Stimulated activated CD8-positive, alpha-beta memory T cell treated with anti-CD3 and anti-CD28 coated beads, Interleukin-12 subunit alpha, Interleukin-12 subunit beta, amount 100 ng/mL, for 4 hours (primary cell): ENCODE data around the gene HOTAIR.

Experiments
- DNase-seq: peaks from one replicate; pipeline ENCODE4 v3.0.0-alpha.2; 2020; ENCODE audit warnings: low read depth

Gene HOTAIR

DNA sequence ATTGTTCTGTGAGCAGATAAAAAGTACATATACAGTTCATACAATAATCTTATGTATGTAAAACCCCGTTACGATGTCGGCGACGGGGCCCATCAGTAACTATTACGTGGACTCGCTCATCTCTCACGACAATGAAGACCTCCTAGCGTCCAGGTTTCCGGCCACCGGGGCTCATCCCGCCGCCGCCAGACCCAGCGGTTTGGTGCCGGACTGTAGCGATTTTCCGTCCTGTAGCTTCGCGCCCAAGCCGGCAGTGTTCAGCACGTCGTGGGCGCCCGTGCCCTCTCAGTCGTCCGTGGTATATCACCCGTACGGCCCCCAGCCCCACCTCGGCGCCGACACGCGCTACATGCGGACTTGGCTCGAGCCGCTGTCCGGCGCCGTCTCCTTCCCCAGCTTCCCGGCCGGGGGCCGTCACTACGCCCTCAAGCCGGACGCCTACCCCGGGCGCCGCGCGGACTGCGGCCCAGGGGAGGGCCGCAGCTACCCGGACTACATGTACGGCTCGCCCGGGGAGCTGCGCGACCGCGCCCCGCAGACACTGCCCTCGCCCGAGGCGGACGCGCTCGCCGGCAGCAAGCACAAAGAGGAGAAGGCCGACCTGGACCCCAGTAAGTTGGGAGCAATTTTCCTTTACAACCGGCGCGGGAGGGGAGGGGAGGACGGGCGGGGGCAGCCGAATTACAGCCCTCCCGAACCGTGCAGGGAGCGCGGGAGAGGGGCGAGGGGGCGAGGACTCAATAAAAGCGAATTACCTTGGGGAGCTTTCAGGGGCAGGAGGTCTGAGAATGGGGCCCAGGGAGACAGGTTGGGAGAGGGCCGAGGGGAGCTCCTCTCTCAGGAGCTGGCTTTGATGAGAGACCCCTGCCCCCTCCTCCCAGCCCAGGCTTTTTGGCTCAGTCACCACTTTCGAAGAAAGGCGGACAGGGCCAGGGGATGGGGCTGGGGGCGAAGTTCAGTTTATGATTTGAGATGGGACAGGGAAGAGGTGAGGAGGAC, 25.7 kb upstream of the HOTAIR start, which contains the start of gene HOXC9:
Gene HOXC9, plus strand, starts transcription at position 46 of the 999 bp plus-strand sequence. Its CDS starts 28 bp downstream, at position 74.
- no peak for DNase-seq

DNA sequence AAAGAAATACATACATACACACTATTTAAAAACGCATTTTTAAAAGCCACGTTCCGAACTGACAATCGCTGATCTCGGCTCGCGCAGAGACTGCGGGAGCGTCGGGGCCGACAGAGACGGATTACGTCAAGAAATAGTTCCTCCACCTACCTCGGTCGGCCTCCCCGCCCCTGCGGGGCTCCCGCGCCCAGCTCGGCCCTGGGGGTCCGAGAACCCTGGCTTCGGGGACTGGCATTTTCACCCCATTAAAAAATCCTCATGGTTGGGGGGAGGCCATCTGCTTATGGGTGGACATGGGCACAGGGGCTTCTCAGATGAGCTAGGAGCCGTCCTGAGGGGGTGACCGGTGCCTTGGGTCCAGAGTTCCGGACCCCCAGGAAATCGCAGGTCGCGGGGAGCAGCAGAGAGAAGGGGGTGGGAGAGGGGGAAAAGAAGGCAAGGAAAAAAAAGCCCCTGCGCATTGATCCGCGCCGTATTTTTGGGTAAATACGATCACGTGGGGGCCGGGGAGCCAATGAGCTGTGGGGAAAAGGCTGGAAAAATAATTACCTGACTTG, 24.9 kb upstream of the HOTAIR start:
- DNase-seq: no peak

DNA sequence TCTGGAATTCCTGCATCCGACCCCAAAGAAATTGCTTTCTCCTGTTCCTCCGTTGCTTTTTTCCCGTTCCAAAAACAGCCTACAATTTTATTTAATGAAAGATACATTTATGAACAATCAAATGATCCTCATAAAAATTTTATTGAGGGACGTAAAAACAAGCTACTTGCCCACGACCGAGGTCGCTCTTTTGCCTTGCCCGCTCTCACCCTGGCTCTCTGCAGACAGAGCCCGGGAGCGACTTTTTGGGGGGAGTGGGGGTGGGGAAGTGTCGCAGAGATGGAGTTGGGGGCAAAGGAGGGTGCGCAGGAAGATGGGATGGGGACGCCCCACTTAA, 24.1 kb upstream of the HOTAIR start:
- DNase-seq: no peak

DNA sequence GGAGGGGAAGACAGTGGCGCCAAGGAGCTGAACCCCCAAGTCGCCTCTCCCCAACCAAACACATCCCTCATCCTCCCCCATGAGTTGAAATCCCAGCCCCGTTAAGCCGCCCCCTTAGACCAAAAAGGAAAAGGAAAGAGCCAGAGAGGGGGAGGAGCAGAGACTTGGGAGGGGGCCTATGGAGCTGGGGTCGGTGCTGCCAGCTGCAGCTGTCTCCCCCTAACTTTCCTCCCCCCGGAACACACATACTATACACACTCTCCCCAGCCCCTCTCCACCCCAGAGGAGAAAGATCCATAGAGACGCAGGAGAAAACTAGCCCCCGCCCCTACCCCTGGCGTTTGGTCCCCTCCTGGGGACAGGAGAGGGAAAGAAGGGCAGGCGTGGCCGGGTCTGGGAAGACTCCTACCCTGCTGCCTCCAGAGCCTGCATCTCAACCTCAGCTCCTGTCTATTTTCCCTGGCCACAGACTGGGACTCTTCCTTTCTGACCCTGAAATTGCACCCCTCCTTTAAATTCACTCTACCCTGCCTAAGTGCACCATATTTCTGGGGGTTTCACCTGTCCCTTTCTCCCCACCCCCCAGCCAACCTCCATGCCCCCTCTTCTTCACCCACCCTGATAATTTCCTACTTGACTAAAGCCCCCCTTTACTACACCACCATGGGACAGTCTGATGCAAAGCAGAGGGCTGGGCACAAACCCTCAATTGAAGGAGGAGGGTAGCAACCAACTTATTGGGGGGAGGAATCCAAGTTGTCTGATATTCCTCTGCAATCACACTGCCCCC, 23.6 kb upstream of the HOTAIR start:
- DNase-seq: no peak

DNA sequence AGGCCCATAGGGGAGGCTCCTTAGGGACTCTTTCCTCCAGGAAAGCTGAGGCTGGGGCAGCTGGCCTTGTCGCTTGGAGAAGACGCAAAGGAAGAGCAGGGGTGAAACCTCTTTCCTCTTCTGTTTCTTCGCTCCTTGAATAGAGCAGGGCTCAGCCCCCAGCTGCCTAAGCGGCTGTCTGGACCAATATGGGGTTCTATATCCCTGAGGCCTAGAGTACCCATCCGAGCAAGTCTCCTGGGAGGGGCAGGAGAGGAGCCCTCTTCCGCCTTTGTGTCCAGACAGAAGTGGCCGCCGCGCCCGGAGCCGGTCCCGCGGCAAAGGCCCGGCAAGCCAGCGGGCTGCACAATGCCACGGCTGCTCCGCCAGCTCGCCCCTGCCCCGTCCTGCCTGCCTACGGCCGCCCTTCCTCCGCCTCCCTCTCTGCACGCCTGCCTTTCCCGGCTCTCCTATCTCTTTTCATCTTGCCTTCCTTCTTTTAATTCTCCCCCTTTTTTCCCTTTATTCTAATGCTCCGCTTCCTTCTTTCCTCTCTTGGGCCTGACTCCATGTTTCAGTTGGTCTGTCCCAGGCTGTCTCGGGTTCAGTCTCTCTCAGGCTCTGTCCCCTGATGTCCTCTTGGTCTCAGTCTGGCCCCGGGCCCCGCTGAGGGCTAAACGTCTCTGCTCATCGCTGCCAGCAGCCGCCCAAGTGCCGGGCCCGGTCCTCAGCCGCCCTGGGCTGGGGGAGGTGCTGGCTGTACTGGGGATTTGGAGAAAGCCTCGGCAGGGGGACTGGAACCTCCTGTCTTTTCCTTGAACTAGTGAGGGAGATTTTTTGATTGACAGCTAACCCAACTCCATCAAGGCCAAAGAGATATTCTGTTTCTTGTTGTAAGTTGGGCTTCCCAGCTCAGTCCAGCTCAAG, 22.7 kb upstream of the HOTAIR start:
- no peak for DNase-seq

DNA sequence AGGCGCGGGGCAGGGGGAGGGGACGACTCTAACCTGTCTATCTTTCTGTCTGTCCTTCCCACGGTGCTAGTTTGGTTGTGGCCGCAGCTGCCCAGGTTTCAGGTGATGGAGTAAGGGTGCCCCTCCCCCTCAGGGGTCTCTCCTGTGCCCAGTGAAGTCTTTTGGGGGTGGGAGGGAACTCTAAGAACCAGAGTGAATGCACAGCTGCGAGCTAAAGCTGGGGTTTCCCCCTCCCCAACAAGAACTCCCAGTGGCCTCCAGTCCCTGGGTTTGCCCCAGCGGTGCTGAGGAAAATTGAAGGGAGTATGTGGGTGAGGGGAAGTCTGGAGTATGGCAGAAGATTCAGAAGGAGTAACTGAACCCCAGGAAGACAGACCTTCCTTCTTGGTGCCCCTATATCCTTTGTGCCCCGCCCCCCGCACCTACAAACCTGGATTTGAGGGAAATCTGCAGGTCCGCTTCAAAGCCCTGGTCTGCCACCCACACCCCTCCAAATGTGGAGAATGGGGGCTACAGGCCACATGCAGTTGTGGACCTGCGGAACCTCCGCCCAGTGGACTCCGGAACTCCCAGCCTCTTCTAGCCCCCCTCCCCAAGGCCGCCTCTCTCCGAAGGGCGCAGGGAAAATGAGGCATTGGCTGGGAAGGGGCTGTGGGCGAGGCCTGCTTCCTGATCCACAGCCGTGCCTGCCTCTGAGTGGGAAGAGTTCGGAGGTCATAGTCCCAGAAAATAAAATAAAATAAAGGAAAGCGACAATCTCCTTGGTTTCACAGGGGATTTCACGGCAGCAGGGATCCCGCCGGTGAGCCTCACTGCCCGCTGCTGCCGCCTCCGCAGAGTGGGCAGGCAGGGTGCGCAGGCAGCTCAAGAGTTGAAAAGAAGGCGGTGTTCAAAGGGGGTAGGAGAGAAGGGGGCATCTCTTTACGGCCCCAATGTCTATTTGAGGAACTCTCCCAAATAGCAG, 21.8 kb upstream of the HOTAIR start:
- DNase-seq: no peak

DNA sequence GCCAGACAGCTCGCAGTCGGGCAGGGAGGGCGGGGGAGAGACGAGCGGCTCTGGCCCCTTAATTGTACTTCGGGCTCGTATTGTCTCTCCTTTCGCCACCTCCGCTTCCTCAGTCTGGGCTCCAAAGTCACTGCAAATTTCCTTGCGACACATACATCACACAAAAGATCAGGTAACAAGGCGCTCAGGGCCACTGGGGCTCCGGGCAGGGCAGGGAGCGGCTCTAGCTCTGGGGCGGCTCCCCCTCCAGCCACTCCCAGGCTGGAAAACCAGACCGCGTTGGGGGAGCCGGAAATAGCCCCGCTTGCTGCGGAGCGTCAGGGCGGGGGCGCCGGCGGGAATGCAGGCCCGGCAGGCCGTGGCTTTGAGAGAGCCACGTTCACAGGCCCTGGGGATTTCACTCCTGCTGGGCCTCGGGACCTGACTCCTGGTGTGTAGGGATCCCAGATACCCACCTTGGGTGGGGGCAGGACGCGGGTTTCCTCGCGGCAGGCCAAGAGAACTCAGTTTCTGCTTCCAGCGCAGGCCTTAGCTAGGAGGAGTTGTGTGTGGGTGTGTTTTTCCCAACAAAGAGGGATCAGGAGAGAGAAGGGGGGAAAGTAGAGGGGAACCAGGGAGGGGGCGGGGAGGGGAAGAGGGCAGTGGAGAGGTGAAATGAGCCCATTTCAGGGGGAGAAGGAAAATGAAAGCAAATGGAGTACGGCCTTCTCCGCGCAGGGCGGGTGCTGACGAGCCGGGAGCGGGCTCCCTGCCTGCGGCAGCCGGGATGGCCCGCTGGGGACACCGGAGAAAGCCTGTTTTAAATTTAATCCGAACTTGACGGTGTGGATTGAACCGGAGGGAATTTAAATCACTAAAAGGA, 20.9 kb upstream of the HOTAIR start:
- no peak for DNase-seq

DNA sequence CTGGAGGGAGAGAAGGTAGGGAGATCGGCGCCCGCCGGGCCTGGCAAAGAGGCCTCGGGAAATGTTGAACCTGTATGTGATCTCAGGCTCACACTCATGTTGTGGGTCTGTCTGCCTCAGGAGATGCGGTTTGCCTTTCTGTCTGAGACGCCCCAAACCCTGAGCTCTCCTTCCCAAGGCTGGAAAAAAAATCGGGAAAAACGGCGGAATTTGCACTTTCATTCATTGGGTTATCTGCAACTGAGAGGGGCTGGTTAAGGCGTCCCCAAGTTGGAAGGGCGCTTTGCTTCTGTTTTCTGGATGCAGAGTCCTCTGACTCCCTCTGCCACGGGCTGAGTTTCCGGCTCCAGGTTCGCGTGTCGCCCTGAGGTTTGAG, 20.2 kb upstream of the HOTAIR start:
- DNase-seq: no peak

DNA sequence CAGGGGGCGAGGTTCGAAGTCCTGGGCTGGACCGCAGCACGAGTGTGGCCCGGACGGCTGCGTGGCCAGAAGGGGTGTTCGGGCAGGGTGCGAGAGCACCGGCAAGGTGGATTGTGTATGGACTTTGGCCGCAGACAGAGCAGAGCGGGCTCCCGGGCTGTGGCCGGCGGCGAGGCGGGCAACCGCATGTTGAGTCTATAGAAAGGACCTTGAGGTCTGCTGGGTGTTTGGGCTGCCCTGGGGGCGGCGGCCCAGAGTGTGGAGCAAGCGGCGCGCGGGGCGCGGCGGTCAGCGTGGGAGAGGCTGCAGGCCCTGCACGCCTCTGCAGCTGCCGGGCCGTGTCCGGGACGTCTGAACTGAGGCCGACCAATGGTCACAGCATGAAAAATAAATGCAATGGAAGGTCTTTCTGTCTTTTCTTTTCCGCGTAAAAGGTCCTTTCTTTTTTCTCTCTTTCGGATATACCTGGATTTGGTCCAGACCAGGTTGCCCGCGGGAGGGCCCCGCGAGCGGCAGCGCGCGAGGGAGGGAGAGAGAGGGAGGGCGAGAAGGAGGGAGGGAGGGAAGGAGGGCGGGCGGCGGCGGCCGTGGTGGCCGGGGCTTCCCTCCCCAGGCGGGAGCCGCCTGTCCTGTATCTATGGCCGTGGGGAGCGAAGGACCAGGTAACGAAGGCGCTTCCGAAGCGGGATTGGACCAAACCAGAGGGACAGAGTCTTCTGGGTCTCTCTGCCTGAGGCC, 19.7 kb upstream of the HOTAIR start:
- DNase-seq: no peak

DNA sequence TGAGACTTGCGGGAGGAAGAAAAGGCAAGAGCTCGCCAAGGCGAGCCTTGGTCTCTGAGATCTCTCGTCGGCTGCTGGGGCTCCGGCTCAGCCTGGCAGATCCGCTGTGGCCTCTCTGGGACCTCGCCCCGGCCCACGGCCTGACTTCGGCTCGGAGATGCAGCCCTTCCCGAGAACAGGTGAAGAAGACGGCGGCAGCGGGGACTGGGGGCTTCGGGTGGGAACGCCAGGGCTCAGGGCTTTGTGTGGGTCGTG, 19.2 kb upstream of the HOTAIR start:
- no peak for DNase-seq

DNA sequence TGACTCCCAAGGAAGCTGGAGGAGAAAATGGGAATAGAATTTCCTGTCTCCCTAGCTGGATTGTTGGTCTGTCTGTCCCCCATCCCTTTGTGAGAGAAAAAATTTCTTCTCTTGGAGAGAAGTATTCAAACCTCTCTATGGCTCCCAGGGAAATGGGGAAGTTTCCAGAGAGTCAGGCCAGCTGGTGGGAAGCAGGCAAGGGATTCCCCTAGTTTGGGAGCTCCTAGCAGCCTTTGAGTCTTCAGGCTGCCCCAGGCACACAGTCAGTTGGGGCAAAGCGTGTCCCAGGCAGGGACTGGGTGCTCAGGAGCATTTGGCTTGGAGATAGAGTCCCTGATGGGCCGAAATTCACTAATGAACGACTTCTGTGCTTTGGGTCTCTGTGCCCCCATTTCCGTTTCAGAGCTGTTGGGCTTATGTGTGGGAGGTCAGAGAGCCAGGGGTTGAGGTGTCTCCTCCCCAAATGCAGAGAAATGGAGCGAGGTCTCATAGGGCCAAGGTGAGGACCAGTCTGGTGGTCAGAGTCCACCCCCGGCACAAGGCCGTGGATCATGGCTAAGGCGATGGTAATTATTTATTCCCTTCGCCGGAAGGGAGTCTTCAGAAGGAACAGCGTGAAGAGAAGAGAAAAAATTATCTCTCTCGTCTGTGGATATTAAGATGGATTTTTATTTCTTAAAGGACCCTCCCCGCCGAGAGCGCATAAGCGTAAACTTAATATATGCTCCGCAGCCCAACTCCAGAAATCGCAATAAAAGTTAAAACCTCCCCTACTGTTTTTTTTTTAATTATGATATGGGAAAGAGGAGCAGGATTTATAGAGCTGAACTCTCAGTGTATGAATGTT, 18.6 kb upstream of the HOTAIR start:
- no peak for DNase-seq

DNA sequence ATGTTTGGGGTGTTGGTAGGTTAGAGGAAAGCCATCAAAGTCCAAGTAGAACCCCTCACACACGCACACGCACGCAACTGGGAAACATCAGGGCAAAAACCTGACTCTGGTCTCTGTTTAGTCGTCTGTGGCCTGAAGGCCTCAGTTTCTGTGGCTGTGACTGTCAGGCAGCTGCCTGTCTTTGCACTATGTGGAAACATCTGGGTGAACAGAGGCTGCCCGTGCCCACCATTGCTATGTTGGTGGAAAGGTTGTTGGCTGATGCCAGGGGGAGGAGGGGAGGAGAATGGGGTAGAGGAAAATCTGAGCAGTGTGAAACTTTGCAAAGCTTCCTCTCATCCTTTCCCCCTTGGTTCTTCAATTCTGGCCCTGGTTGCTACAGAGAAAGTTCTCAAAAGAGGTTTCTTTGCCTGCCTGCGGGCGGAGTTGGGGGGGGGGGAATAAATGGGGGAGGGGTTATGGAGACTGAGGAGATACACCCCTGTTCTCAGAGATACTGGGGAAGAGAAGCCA, 17.7 kb upstream of the HOTAIR start:
- no peak for DNase-seq

DNA sequence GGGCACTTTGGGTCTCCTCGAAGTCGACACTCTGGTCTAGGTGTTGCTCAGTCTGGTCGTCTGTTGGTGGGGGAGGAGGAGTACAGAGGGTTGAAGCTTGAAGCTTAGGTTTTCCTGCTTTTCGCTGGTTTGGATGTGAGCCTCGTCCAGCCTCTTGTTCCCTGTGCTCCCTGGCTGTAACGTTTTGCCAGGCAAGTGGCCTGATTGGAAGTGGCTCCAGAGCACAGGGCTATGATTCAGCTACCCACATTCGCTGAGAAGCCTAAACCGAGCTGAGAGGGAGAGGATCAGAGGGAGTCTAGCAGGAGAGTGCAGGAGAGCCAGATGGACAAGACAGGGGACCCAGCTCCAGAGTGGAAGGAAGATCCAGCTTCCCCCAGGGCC, 16.3 kb upstream of the HOTAIR start:
- DNase-seq: no peak

DNA sequence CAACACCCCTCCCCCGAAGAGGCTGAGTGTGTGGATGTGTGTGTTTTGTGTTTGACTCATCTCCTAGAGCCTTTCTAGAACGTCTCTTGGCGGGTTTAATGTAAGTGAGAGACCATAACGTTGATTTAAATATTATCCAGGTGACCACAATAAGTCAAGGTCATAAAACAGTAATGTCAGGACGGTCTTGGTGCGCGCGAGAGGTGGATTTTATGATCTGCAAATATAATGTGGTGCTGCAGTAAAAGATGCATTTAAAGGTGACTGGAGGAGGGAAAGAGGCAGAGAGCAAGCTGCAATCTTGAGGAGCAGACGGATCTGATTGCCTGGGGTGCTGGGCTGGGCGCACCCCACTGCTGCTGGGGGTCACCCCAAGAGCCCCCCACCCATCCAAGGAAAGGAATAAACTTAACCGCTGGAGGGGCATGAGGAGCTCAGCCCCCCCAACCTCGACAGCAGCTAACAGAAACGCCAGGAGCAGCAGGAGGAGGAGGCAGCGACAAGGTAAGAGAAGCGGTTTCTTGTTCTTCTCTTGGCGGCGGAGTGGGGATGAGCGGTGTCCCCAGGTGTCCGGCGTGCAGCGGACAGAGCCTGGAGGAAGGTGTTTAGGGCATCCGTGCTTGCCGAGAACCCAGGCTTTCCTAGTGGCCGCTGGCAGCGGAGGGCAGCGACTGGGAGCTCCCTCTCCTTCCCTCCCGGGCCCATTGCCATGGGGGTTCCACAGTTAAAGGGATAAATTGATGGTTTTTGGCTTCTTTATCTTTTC, 15.7 kb upstream of the HOTAIR start:
- DNase-seq: no peak

DNA sequence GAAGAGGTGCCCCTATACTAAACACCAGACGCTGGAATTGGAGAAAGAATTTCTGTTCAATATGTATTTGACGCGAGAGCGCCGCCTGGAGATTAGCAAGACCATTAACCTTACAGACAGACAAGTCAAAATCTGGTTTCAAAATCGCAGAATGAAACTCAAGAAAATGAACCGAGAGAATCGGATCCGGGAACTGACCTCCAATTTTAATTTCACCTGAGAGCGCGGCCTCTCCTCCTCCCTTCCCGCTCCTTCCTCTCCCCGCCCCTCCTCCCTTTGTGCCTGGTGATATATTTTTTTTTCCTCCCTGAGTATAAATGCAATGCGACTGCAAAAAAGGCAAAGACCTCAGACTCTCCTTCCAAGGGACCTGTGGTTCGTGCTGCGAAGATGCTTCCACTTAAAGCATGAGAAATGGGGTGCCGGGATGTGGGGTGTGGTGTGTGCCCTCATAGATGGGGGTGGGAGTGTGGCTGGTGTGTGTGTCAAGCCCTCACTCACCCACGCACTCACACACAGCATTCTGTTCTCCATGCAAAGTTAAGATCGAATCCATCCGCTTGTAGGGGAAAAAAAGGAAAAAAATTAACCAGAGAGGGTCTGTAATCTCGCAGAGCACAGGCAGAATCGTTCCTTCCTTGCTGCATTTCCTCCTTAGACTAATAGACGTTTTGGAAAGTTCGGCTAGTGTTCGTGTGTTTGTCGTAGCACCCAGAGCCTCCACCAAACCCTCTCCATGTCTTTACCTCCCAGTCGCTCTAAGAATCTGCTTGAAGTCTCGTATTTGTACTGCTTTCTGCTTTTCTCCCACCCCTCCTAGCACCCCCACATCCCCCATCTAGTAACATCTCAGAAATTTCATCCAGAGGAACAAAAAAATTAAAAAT, 14.7 kb upstream of the HOTAIR start:
- no peak for DNase-seq

DNA sequence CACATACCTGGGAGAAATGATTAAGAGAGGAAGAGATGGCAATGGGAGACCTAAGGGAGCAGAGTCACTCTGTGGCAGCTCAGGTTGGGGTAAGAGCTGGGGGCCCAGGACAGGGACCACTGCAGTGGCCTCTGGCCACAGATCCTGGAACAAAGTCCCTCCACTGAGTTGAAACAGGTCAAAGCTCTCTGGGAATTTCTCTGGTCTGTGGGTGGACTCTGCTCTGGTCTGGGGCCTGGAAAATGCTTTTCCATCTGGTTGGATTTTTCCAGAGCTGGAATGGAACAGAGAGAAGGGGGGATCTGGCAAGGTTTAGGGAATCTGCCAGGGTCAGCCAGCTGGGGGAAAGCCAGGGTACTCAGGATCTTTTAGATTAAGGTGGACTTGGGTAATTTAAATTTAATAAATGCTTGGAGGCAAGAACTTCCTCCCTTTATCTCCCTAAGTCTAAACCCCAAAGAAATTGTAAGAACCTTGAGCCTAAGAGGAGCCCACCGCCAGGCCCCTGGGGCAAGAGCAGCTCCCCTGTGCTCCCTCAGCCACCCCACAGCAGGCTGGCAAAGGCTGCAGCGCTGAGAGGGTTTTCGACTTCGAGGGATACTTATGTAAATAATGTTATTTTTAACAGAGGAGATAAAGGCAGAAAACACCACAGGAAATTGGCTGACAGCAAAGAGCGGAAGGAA, 13.9 kb upstream of the HOTAIR start:
- DNase-seq: no peak
